ENCODE data around the gene IVL.

The IVL gene

GRCh38 chr1:152899027-152899426 is 9.3 kb upstream of the IVL start:
- Histone ChIP-seq H3K36me3 (ENCODE audit: control insufficient read depth, insufficient read depth, low read length) (no peaks in the 10 kb centered on the region), H3K27ac (ENCODE audit: low read depth, low read length) (no peak overlapping the region), H3K4me1 (ENCODE audit: control insufficient read depth, insufficient read depth, low read length) (no peaks in the 10 kb centered on the region), H3K9me3 (ENCODE audit: control insufficient read depth, insufficient read depth, low read depth, low read length) (peaks cover 6% of the 10 kb centered on the region; the same call in 1 of the 2 replicates), H3K4me3 (ENCODE audit: low read depth, low read length) (no peak overlapping the region), H3K27me3 (ENCODE audit: control insufficient read depth, insufficient read depth, low read length) (peaks cover 2% of the 10 kb centered on the region), H3K9ac (ENCODE audit: low read length) (no peak overlapping the region)

- Histone ChIP-seq H3K9ac (ENCODE audit: low read length) (no peak overlapping the region), H3K27me3 (ENCODE audit: control insufficient read depth, insufficient read depth, low read length) (peaks cover 2% of the 10 kb centered on the region), H3K4me3 (ENCODE audit: low read depth, low read length) (no peak overlapping the region), H3K36me3 (ENCODE audit: control insufficient read depth, insufficient read depth, low read length) (no peaks in the 10 kb centered on the region), H3K4me1 (ENCODE audit: control insufficient read depth, insufficient read depth, low read length) (no peaks in the 10 kb centered on the region), H3K27ac (ENCODE audit: low read depth, low read length) (no peak overlapping the region), H3K9me3 (ENCODE audit: control insufficient read depth, insufficient read depth, low read depth, low read length) (peaks cover 6% of the 10 kb centered on the region; the same call in 1 of the 2 replicates)
Measured at GRCh38 chr1:152899883-152900282, 8.5 kb upstream of the IVL start.

GRCh38 chr1:152901631-152902030 is 6.7 kb upstream of the IVL start:
- peaks cover 5% of the 10 kb centered on the region for H3K27me3 ChIP-seq (ENCODE audit: control insufficient read depth, insufficient read depth, low read length)

DNA sequence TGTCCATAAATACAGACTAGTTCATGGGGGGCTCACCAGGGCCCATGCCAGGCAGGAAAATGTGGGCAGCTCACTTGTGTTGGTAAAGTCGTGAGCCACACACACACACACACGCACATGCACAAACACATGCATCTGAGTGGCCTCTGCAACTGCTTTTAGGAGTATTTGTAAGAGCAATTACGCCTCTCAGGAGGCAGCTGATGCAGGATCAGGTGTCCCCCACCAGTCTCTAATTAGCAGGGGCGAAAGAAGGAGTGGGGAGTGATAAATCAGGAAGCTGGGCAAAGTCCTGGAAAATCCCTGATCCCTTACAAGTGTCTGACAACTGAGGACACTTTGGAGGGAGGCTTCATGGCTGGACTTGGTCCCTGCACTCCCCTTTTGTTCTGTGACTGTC is 5.7 kb upstream of the IVL start:
- no peak overlapping the region for H3K4me3 ChIP-seq (ENCODE audit: low read depth, low read length)
- peaks cover 5% of the 10 kb centered on the region for H3K27me3 ChIP-seq (ENCODE audit: control insufficient read depth, insufficient read depth, low read length)

More at GRCh38 chr1:152901631-152902030, 6.7 kb upstream of the IVL start:
- Histone ChIP-seq H3K4me1 (ENCODE audit: control insufficient read depth, insufficient read depth, low read length) (no peaks in the 10 kb centered on the region), H3K4me3 (ENCODE audit: low read depth, low read length) (no peak overlapping the region), H3K36me3 (ENCODE audit: control insufficient read depth, insufficient read depth, low read length) (no peaks in the 10 kb centered on the region), H3K27ac (ENCODE audit: low read depth, low read length) (no peak overlapping the region), H3K9ac (ENCODE audit: low read length) (no peak overlapping the region), H3K9me3 (ENCODE audit: control insufficient read depth, insufficient read depth, low read depth, low read length) (peaks cover 8% of the 10 kb centered on the region; the same call in 1 of the 2 replicates)

DNA sequence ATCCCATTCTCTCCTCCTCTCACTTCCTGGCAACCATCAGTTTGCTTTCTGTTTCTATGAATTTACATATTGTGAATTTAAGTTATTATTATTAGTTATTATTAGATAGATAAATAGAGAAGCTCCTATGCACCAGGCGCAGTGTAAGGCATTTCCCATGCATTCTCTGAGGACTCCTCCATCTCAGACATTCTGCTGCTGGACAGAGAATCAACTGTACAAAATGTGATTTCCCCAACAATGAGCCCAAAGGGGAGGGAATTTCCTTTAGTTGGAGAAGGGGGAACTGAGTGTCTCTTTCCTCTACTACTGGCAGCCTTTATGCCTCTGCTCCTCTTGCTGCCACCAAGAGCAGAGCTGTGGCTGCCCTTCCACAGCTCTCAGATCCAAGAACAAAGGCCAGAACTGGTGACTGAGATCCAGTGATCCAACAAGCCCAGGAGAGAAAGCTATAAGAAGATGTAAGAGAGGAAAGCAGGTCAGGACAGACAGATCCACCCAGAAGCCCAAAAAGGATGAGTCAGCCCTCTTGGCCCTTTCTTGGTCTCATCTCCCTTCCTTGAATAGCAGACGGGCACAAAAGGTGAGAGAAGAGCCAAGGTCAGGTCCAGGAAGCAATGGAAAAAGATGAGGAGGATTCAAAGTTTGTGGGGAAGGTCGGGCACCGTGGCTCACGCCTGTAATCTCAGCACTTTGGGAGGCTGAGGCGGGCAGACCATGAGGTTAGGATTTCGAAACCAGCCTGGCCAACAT is 3.5 kb upstream of the IVL start:
- H3K4me3 ChIP-seq (ENCODE audit: low read depth, low read length) = no peak overlapping the region
- H3K4me1 ChIP-seq (ENCODE audit: control insufficient read depth, insufficient read depth, low read length) = no peaks in the 10 kb centered on the region
- H3K36me3 ChIP-seq (ENCODE audit: control insufficient read depth, insufficient read depth, low read length) = no peaks in the 10 kb centered on the region
- H3K9me3 ChIP-seq (ENCODE audit: control insufficient read depth, insufficient read depth, low read depth, low read length) = peaks cover 15% of the 10 kb centered on the region; the same call in 1 of the 2 replicates
- no peak overlapping the region for H3K9ac ChIP-seq (ENCODE audit: low read length)
- peaks cover 14% of the 10 kb centered on the region; the same call in 1 of the 2 replicates for H3K27me3 ChIP-seq (ENCODE audit: control insufficient read depth, insufficient read depth, low read length)
- no peak overlapping the region for H3K27ac ChIP-seq (ENCODE audit: low read depth, low read length)

More for the DNA sequence above, 5.7 kb upstream of the IVL start:
- Histone ChIP-seq H3K9ac (ENCODE audit: low read length) (no peak overlapping the region), H3K36me3 (ENCODE audit: control insufficient read depth, insufficient read depth, low read length) (no peaks in the 10 kb centered on the region), H3K27ac (ENCODE audit: low read depth, low read length) (no peak overlapping the region), H3K4me1 (ENCODE audit: control insufficient read depth, insufficient read depth, low read length) (no peaks in the 10 kb centered on the region), H3K9me3 (ENCODE audit: control insufficient read depth, insufficient read depth, low read depth, low read length) (peaks cover 8% of the 10 kb centered on the region; the same call in 1 of the 2 replicates)

DNA sequence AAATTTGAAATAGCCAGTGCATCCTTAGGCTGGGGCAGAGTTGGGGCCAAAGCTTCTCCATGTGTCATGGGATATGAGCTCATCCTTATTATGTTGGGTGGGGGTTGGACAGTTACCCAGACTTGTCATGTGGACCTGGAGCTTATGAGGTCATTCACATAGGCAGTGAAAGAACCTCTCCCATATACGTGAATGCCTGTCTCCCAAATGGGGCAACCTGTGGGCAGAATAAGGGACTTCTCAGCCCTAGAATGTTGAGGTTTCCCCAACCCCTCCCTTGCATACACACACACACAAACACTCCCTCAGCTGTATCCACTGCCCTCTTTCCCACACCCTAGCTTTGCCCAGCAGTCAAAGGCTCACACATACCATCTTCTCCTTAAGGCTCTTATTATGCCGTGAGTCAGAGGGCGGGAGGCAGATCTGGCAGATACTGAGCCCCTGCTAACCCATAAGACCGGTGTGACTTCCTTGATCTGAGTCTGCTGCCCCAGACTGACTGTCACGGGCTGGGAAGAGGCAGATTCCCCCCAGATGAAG is 2.3 kb upstream of the IVL start:
- Histone ChIP-seq H3K27me3 (ENCODE audit: control insufficient read depth, insufficient read depth, low read length) (peaks cover 22% of the 10 kb centered on the region; the same call in 1 of the 2 replicates), H3K4me3 (ENCODE audit: low read depth, low read length) (no peak overlapping the region), H3K27ac (ENCODE audit: low read depth, low read length) (no peak overlapping the region), H3K36me3 (ENCODE audit: control insufficient read depth, insufficient read depth, low read length) (no peaks in the 10 kb centered on the region), H3K4me1 (ENCODE audit: control insufficient read depth, insufficient read depth, low read length) (no peaks in the 10 kb centered on the region), H3K9me3 (ENCODE audit: control insufficient read depth, insufficient read depth, low read depth, low read length) (peaks cover 25% of the 10 kb centered on the region; the same call in 1 of the 2 replicates), H3K9ac (ENCODE audit: low read length) (no peak overlapping the region)

DNA sequence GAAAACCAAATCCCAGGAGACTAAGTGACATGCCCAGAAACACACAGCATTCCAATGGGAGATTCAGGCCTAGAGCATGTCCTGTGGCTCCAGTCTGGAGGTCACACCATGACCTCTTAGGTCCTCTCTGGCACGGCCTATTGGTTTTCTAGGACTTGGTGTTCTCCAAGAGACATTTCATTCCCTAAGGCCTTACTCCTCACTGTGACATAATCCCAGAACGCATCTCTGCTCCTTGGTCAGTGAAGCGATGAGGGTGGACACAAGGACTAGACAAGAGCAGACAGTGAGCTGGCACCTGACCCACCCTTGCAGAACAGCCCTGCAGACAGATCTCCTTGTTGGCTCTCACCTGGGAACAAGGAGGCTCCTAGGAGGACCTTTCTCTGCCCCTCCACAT is 860 bp downstream of the IVL start:
- Histone ChIP-seq H3K27ac (ENCODE audit: low read depth, low read length) (no peak overlapping the region), H3K9ac (ENCODE audit: low read length) (no peak overlapping the region), H3K27me3 (ENCODE audit: control insufficient read depth, insufficient read depth, low read length) (peaks cover 37% of the 10 kb centered on the region; the same call in 1 of the 2 replicates), H3K4me1 (ENCODE audit: control insufficient read depth, insufficient read depth, low read length) (no peaks in the 10 kb centered on the region), H3K9me3 (ENCODE audit: control insufficient read depth, insufficient read depth, low read depth, low read length) (peaks cover 23% of the 10 kb centered on the region; the same call in 1 of the 2 replicates), H3K4me3 (ENCODE audit: low read depth, low read length) (no peak overlapping the region), H3K36me3 (ENCODE audit: control insufficient read depth, insufficient read depth, low read length) (no peaks in the 10 kb centered on the region)

- Histone ChIP-seq H3K9me3 (ENCODE audit: control insufficient read depth, insufficient read depth, low read depth, low read length) (peaks cover 21% of the 10 kb centered on the region; the same call in 1 of the 2 replicates), H3K4me1 (ENCODE audit: control insufficient read depth, insufficient read depth, low read length) (no peaks in the 10 kb centered on the region), H3K27me3 (ENCODE audit: control insufficient read depth, insufficient read depth, low read length) (peaks cover 38% of the 10 kb centered on the region; the same call in 1 of the 2 replicates), H3K9ac (ENCODE audit: low read length) (no peak overlapping the region), H3K4me3 (ENCODE audit: low read depth, low read length) (no peak overlapping the region), H3K36me3 (ENCODE audit: control insufficient read depth, insufficient read depth, low read length) (no peaks in the 10 kb centered on the region), H3K27ac (ENCODE audit: low read depth, low read length) (no peak overlapping the region)
Measured at GRCh38 chr1:152912471-152912870, 4.1 kb downstream of the IVL start.

DNA sequence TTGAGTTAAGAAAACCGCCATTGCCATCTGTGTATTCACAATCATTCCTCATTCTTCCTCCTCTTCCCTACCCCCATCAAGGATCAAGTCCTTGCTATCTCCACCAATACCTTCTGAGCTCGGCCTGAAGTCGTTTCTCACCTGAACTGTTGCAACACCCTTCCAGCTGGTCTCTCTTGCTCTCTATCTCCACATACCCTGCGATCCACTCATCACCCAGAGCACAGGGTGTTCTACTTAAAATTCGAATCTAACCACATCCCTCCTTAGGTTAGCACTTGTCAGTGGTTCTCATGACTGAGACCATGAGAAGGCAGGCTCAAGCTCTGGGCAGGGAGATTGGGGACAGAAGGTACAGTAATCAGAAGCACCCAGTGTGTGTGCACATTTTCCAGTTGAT is 4.6 kb downstream of the IVL start:
- no peaks in the 10 kb centered on the region for H3K36me3 ChIP-seq (ENCODE audit: control insufficient read depth, insufficient read depth, low read length)
- H3K27me3 ChIP-seq (ENCODE audit: control insufficient read depth, insufficient read depth, low read length) = peaks cover 38% of the 10 kb centered on the region; the same call in 1 of the 2 replicates
- H3K9ac ChIP-seq (ENCODE audit: low read length) = no peak overlapping the region
- no peak overlapping the region for H3K4me3 ChIP-seq (ENCODE audit: low read depth, low read length)
- H3K9me3 ChIP-seq (ENCODE audit: control insufficient read depth, insufficient read depth, low read depth, low read length) = peaks cover 21% of the 10 kb centered on the region; the same call in 1 of the 2 replicates
- H3K27ac ChIP-seq (ENCODE audit: low read depth, low read length) = no peak overlapping the region
- no peaks in the 10 kb centered on the region for H3K4me1 ChIP-seq (ENCODE audit: control insufficient read depth, insufficient read depth, low read length)

GRCh38 chr1:152917794-152918193 is 9.4 kb downstream of the IVL start:
- Histone ChIP-seq H3K27me3 (ENCODE audit: control insufficient read depth, insufficient read depth, low read length) (0 out of 2 replicates have a peak, but pooled peaks cover 4% of the 10 kb centered on the region), H3K36me3 (ENCODE audit: control insufficient read depth, insufficient read depth, low read length) (no peaks in the 10 kb centered on the region), H3K9me3 (ENCODE audit: control insufficient read depth, insufficient read depth, low read depth, low read length) (peaks cover 3% of the 10 kb centered on the region; the same call in 1 of the 2 replicates), H3K4me3 (ENCODE audit: low read depth, low read length) (no peak overlapping the region), H3K27ac (ENCODE audit: low read depth, low read length) (no peak overlapping the region), H3K9ac (ENCODE audit: low read length) (no peak overlapping the region), H3K4me1 (ENCODE audit: control insufficient read depth, insufficient read depth, low read length) (no peaks in the 10 kb centered on the region; the same call in 1 of the 2 replicates)

GRCh38 chr1:152919071-152919470 is 10.7 kb downstream of the IVL start:
- Histone ChIP-seq H3K36me3 (ENCODE audit: control insufficient read depth, insufficient read depth, low read length) (no peaks in the 10 kb centered on the region), H3K9ac (ENCODE audit: low read length) (no peak overlapping the region), H3K27me3 (ENCODE audit: control insufficient read depth, insufficient read depth, low read length) (0 out of 2 replicates have a peak, but pooled peaks cover 3% of the 10 kb centered on the region), H3K4me3 (ENCODE audit: low read depth, low read length) (no peak overlapping the region), H3K9me3 (ENCODE audit: control insufficient read depth, insufficient read depth, low read depth, low read length) (peaks cover 6% of the 10 kb centered on the region; the same call in 1 of the 2 replicates), H3K27ac (ENCODE audit: low read depth, low read length) (no peak overlapping the region), H3K4me1 (ENCODE audit: control insufficient read depth, insufficient read depth, low read length) (no peaks in the 10 kb centered on the region; the same call in 1 of the 2 replicates)

Measured in HUES6 (cell line).